Measurements from ENCODE around the gene NELL1. TPM values are rescaled to one million over a fixed set of nuclear protein-coding genes. Genes with fewer than 3 reads are reported as not detected.

Gene NELL1
- total and polyA plus RNA-seq, 10 donors: 0.20 TPM; not detected in 9

GRCh38 chr11:21426931-21427330, 757.5 kb downstream of the NELL1 start:
- TF ChIP-seq CTCF (IDR thresholded peaks at IDR 0.05 in 8 of 11, conservative IDR thresholded peaks at IDR 0.05 in 3 of 11): no peak
- TF ChIP-seq POLR2A (IDR thresholded peaks at IDR 0.05): no peak
- TF ChIP-seq POLR2AphosphoS5 (IDR thresholded peaks at IDR 0.05): no peak
- intact Hi-C loops (cut with DNase I; ENCODE audit: low total_unique reads): no loop called here
- no peak for DNase-seq
- Histone ChIP-seq H3K9me3 (peaks cover 0 to 3% (median 0%) of the 10 kb centered on the region in 8 donors), H3K27ac (no peak overlapping the region), H3K27me3 (replicated peaks in 1 of 7) (no peaks in the 10 kb centered on the region), H3K36me3 (no peaks in the 10 kb centered on the region), H3K4me1 (no peaks in the 10 kb centered on the region), H3K4me3 (no peak overlapping the region)
- 70 to 79% (median 77%) methylated on average over 3 of the region's 3 CpGs for WGBS, 5 donors

- H3K36me3 ChIP-seq: no peaks in the 10 kb centered on the region
- TF ChIP-seq POLR2A (IDR thresholded peaks at IDR 0.05) (no peak), POLR2AphosphoS5 (IDR thresholded peaks at IDR 0.05) (no peak), CTCF (IDR thresholded peaks at IDR 0.05 in 8 of 11, conservative IDR thresholded peaks at IDR 0.05 in 3 of 11) (no peak)
- intact Hi-C loops (cut with DNase I; ENCODE audit: low total_unique reads): no loop called here
- WGBS, 5 donors: 41 to 70% (median 51%) methylated on average over 1 of the region's 1 CpG
- H3K27me3 ChIP-seq (replicated peaks in 1 of 7): no peaks in the 10 kb centered on the region
- peaks cover 0 to 1% (median 0%) of the 10 kb centered on the region in 8 donors for H3K9me3 ChIP-seq
- no peak for DNase-seq
- H3K4me1 ChIP-seq: no peaks in the 10 kb centered on the region
- no peak overlapping the region for H3K4me3 ChIP-seq
- H3K27ac ChIP-seq: no peak overlapping the region
These were observed 758.3 kb downstream of the NELL1 start for GRCh38 chr11:21427726-21428125.

GRCh38 chr11:21428796-21429195, 759.4 kb downstream of the NELL1 start:
- H3K4me1 ChIP-seq: no peaks in the 10 kb centered on the region
- peaks cover 0 to 1% (median 0%) of the 10 kb centered on the region in 8 donors for H3K9me3 ChIP-seq
- TF ChIP-seq CTCF (IDR thresholded peaks at IDR 0.05 in 8 of 11, conservative IDR thresholded peaks at IDR 0.05 in 3 of 11) (no peak), POLR2A (IDR thresholded peaks at IDR 0.05) (no peak), POLR2AphosphoS5 (IDR thresholded peaks at IDR 0.05) (no peak)
- no peaks in the 10 kb centered on the region for H3K36me3 ChIP-seq
- 54 to 77% (median 59%) methylated on average over 1 of the region's 1 CpG for WGBS, 5 donors
- no peak overlapping the region for H3K4me3 ChIP-seq
- no peaks in the 10 kb centered on the region for H3K27me3 ChIP-seq (replicated peaks in 1 of 7)
- intact Hi-C loops (cut with DNase I; ENCODE audit: low total_unique reads): no loop called here
- no peak for DNase-seq
- no peak overlapping the region for H3K27ac ChIP-seq

- H3K9me3 ChIP-seq: peaks cover 0 to 7% (median 0%) of the 10 kb centered on the region in 8 donors
- no peaks in the 10 kb centered on the region for H3K4me1 ChIP-seq
- no peak overlapping the region for H3K27ac ChIP-seq
- H3K4me3 ChIP-seq: no peak overlapping the region
- H3K36me3 ChIP-seq: no peaks in the 10 kb centered on the region
- no peak for DNase-seq
- intact Hi-C loops (cut with DNase I; ENCODE audit: low total_unique reads): no loop called here
- no peak for TF ChIP-seq POLR2A (IDR thresholded peaks at IDR 0.05)
- no peak for TF ChIP-seq CTCF (IDR thresholded peaks at IDR 0.05 in 8 of 11, conservative IDR thresholded peaks at IDR 0.05 in 3 of 11)
- TF ChIP-seq POLR2AphosphoS5 (IDR thresholded peaks at IDR 0.05): no peak
- H3K27me3 ChIP-seq (replicated peaks in 1 of 7): no peaks in the 10 kb centered on the region
These were observed 760.0 kb downstream of the NELL1 start for GRCh38 chr11:21429401-21429800.

Measured in spleen (tissue), 11 donors.